Neural progenitor cell (in vitro differentiated cells): ENCODE results near the gene SPOP. TPM values are rescaled to one million over a fixed set of nuclear protein-coding genes. Genes with fewer than 3 reads are reported as not detected.

Experiments used
- DNase-seq: peaks from one replicate; pipeline ENCODE4 v3.0.0-alpha.2; 2016; ENCODE audit warnings: low spot score
- H2AFZ ChIP-seq: fragments of 200-600 bp; sonication (generic); replicated peaks from 2 replicates; pipeline ENCODE4 v1.6.1; 2016; ENCODE audit warnings: antibody characterized with exemption
- H3F3A ChIP-seq: fragments of 200-600 bp; sonication (generic); 2 replicates; pipeline ENCODE4 v1.6.1; 2016; ENCODE audit warnings: antibody characterized with exemption, low read depth
- H3K27ac ChIP-seq: fragments of 200-600 bp; sonication (generic); 2 replicates; pipeline ENCODE4 v1.5.1; 2016; ENCODE audit warnings: mild to moderate bottlenecking
- H3K27me3 ChIP-seq: fragments of 200-600 bp; sonication (generic); 2 replicates; pipeline ENCODE4 v1.6.1; 2016; ENCODE audit warnings: mild to moderate bottlenecking, moderate library complexity
- H3K36me3 ChIP-seq: fragments of 200-600 bp; sonication (generic); 2 replicates; pipeline ENCODE4 v1.5.1; 2016
- H3K4me1 ChIP-seq: fragments of 200-600 bp; sonication (generic); 2 replicates; pipeline ENCODE4 v1.6.1; 2016; ENCODE audit warnings: mixed run types
- H3K4me2 ChIP-seq: fragments of 200-600 bp; sonication (generic); 2 replicates; pipeline ENCODE4 v1.6.1; 2016
- H3K4me3 ChIP-seq: fragments of 200-600 bp; sonication (generic); 2 replicates; pipeline ENCODE4 v1.5.1; 2016
- H3K79me2 ChIP-seq: fragments of 200-600 bp; sonication (generic); 2 replicates; pipeline ENCODE4 v1.6.1; 2016; ENCODE audit warnings: low read depth
- H3K9ac ChIP-seq: fragments of 200-600 bp; sonication (generic); 2 replicates; pipeline ENCODE4 v1.6.1; 2016
- H3K9me3 ChIP-seq: fragments of 200-600 bp; sonication (generic); 2 replicates; pipeline ENCODE4 v1.5.1; 2016; ENCODE audit warnings: low read depth
- H4K20me1 ChIP-seq: fragments of 200-600 bp; sonication (generic); 2 replicates; pipeline ENCODE4 v1.6.1; 2016; ENCODE audit warnings: low read depth
- H3K27ac Mint-ChIP-seq: 3 replicates; pipeline ENCODE4 v1.8.0; 2021; ENCODE audit warnings: mixed read lengths
- H3K27me3 Mint-ChIP-seq: 2 replicates; pipeline ENCODE4 v1.8.0; 2022; ENCODE audit warnings: low read depth, mild to moderate bottlenecking, inconsistent platforms, moderate library complexity, mixed read lengths; ENCODE audit not compliant: insufficient read depth
- H3K36me3 Mint-ChIP-seq: 3 replicates; pipeline ENCODE4 v1.8.0; 2021; ENCODE audit warnings: mixed read lengths
- H3K4me1 Mint-ChIP-seq: 3 replicates; pipeline ENCODE4 v1.8.0; 2021; ENCODE audit warnings: mixed read lengths
- H3K4me3 Mint-ChIP-seq: 3 replicates; pipeline ENCODE4 v1.8.0; 2021; ENCODE audit warnings: mild to moderate bottlenecking, moderate library complexity, mixed read lengths
- H3K9me3 Mint-ChIP-seq: 3 replicates; pipeline ENCODE4 v1.8.0; 2020; ENCODE audit warnings: mixed read lengths
- CTCF ChIP-seq: fragments of 200-600 bp; sonication (generic); IDR thresholded peaks from 2 replicates; pipeline ENCODE4 v1.5.1; 2017; ENCODE audit warnings: antibody characterized with exemption, mild to moderate bottlenecking
- EZH2 ChIP-seq: fragments of 200-600 bp; sonication (generic); IDR thresholded peaks from 2 replicates; pipeline ENCODE4 v1.6.1; 2017; ENCODE audit warnings: antibody characterized with exemption, mild to moderate bottlenecking, moderate library complexity
- EZH2phosphoT487 ChIP-seq: fragments of 200-600 bp; sonication (generic); IDR thresholded peaks from 2 replicates; pipeline ENCODE4 v1.6.1; 2017; ENCODE audit warnings: antibody characterized with exemption
- total RNA-seq: library from RNA; depleted of rRNA; stranded (reverse); fragments of >200 nt; gene quantifications from 2 replicates; pipeline ENCODE4 v1.2.3, GENCODE V29; 2015; ENCODE audit warnings: low replicate concordance

SPOP gene
- total RNA-seq, 1 donor from 2014 or later: 40.3 TPM

GRCh38 chr17:49581648-49581998 is 96.3 kb downstream of the SPOP start:
- H3K4me1 ChIP-seq: peaks cover 7% of the 10 kb centered on the region
- no peaks in the 10 kb centered on the region for H3K27me3 ChIP-seq
- no peaks in the 10 kb centered on the region for H3K36me3 ChIP-seq
- H4K20me1 ChIP-seq: peaks cover 16% of the 10 kb centered on the region
- Mint-ChIP-seq H3K36me3 (no peaks in the 10 kb centered on the region), H3K27me3 (peaks cover 19% of the 10 kb centered on the region), H3K9me3 (no peaks in the 10 kb centered on the region), H3K4me3 (no peak overlapping the region), H3K27ac (peak overlapping the region; percentile 29), H3K4me1 (peaks cover 15% of the 10 kb centered on the region)
- H3K4me3 ChIP-seq: no peak overlapping the region
- DNase-seq: no peak
- no peak overlapping the region for H2AFZ ChIP-seq
- H3K79me2 ChIP-seq: peaks cover 8% of the 10 kb centered on the region
- H3K9me3 ChIP-seq: no peaks in the 10 kb centered on the region
- H3K27ac ChIP-seq: no peak overlapping the region
- TF ChIP-seq EZH2phosphoT487 (no peak), CTCF (no peak), EZH2 (no peak)
- H3K4me2 ChIP-seq: no peak overlapping the region
- peaks cover 9% of the 10 kb centered on the region for H3F3A ChIP-seq
- no peak overlapping the region for H3K9ac ChIP-seq

- peaks cover 15% of the 10 kb centered on the region for H3K4me1 Mint-ChIP-seq
- no peak overlapping the region for H3K9ac ChIP-seq
- no peaks in the 10 kb centered on the region for H3K36me3 ChIP-seq
- H3K9me3 ChIP-seq: no peaks in the 10 kb centered on the region
- no peaks in the 10 kb centered on the region for H3K27me3 ChIP-seq
- H3K4me3 ChIP-seq: no peak overlapping the region
- H4K20me1 ChIP-seq: peaks cover 16% of the 10 kb centered on the region
- no peaks in the 10 kb centered on the region for H3K36me3 Mint-ChIP-seq
- no peak overlapping the region for H2AFZ ChIP-seq
- no peak overlapping the region for H3K4me2 ChIP-seq
- peaks cover 7% of the 10 kb centered on the region for H3K4me1 ChIP-seq
- H3K27me3 Mint-ChIP-seq: peaks cover 20% of the 10 kb centered on the region
- H3F3A ChIP-seq: peaks cover 14% of the 10 kb centered on the region
- H3K79me2 ChIP-seq: peaks cover 8% of the 10 kb centered on the region
- H3K27ac ChIP-seq: no peak overlapping the region
- H3K9me3 Mint-ChIP-seq: no peaks in the 10 kb centered on the region
- H3K4me3 Mint-ChIP-seq: no peak overlapping the region
- no peak overlapping the region for H3K27ac Mint-ChIP-seq
- TF ChIP-seq CTCF: no peak
- no peak for TF ChIP-seq EZH2
- TF ChIP-seq EZH2phosphoT487: no peak
- DNase-seq: no peak
Observed at GRCh38 chr17:49580981-49581647, 96.8 kb downstream of the SPOP start.

GRCh38 chr17:49580055-49580721 is 97.7 kb downstream of the SPOP start:
- H3K4me3 ChIP-seq: no peak overlapping the region
- H3K4me1 Mint-ChIP-seq: peaks cover 15% of the 10 kb centered on the region
- H3K79me2 ChIP-seq: peaks cover 8% of the 10 kb centered on the region
- H3K9me3 Mint-ChIP-seq: no peaks in the 10 kb centered on the region
- no peak overlapping the region for H2AFZ ChIP-seq
- no peaks in the 10 kb centered on the region for H3K9me3 ChIP-seq
- DNase-seq: no peak
- TF ChIP-seq EZH2: no peak
- no peak for TF ChIP-seq CTCF
- no peak for TF ChIP-seq EZH2phosphoT487
- no peaks in the 10 kb centered on the region for H3K36me3 Mint-ChIP-seq
- H3K27ac ChIP-seq: no peak overlapping the region
- H4K20me1 ChIP-seq: peaks cover 16% of the 10 kb centered on the region
- no peaks in the 10 kb centered on the region for H3K36me3 ChIP-seq
- H3K4me3 Mint-ChIP-seq: no peak overlapping the region
- peaks cover 22% of the 10 kb centered on the region for H3F3A ChIP-seq
- H3K9ac ChIP-seq: no peak overlapping the region
- peaks cover 23% of the 10 kb centered on the region for H3K27me3 Mint-ChIP-seq
- no peak overlapping the region for H3K27ac Mint-ChIP-seq
- no peaks in the 10 kb centered on the region for H3K27me3 ChIP-seq
- H3K4me1 ChIP-seq: peaks cover 10% of the 10 kb centered on the region
- H3K4me2 ChIP-seq: no peak overlapping the region
